HFF-Myc (cell line): ENCODE measurements around the gene MTMR10.

Experiments
- DNase-seq: peaks from one replicate; pipeline ENCODE4 v3.0.0-alpha.2; 2011; ENCODE audit warnings: low read depth; ENCODE audit errors: extremely low read depth
- H3K4me3 ChIP-seq: replicated peaks from 2 replicates; pipeline ENCODE4 v1.5.1; 2011; ENCODE audit warnings: low read depth, mild to moderate bottlenecking, control low read depth, low read length
- CTCF ChIP-seq: IDR thresholded peaks from 2 replicates; pipeline ENCODE4 v1.5.1; 2012; ENCODE audit warnings: mild to moderate bottlenecking, low read depth, low read length, control low read depth; ENCODE audit errors: missing control alignments

MTMR10 gene

DNA sequence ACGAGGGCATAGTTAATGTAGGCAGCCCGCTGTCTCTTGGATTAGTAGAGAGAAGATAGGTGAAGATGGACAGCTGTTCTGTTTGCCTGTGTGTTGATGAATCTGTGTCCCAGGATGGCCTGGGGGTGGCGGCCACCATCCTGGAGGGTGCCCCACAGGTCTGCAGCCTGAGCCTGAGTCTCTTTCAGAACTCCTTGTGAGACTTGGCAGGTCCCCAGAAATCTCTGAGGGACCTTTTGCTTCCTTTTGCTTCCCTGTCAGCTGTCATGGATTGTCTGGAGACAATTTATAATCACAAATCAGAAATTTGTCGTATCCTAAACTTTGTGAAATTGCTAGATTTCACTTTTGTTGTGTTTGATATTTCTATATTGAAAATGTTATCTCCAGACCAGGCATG lies 70.3 kb downstream of the MTMR10 start:
- no peak for DNase-seq
- no peak overlapping the region for H3K4me3 ChIP-seq
- TF ChIP-seq CTCF, result no peak

DNA sequence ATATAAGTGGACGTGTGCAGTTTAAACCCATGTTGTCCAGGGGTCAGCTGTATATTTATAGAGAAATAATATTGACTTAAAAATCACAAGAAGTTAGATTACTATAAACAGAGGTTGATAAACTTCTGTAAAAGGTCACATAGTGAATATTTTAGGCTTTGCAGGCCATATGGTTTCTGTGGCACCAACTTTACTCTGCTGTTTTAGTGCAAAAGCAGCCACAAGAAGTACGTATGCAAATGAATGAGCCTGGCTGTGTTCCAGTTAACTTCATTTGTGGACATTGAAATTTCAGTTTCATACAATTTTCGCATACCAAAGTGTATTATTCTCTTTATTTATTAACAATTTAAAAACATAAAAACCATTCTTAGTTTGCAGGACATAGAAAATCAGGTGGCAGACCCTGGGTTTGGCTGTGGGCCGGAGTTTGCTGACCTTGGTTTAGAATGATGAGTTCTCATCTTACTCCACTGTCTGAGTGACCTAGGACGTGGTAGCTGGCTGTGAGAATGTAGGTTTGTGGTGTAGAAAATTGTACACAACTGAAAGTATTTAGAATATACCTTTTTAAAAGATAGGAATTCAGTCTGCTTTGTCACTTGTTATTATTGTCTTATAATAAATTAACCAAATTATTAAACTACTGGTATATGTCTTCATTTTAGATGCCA lies 71.4 kb downstream of the MTMR10 start:
- no peak for DNase-seq
- TF ChIP-seq CTCF, result no peak
- no peak overlapping the region for H3K4me3 ChIP-seq

DNA sequence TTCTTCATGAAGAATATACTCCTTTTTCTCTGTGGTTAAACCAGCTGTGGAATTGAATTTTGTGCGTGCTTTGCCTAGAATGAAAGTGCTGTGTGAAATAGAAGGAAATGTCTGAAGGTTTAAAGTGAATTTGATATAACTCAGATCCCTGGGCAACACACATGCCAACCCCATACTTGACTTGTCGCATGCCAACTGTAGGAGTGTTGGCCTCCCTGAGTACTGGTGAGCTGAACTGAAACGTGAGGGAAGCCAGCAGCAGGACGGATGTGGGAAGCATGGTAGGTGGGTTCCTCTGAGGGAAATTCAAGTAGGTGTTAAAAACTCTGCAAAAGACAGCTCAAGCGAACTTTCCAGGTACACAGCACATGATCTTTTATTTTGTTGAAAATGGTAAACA lies 73.1 kb downstream of the MTMR10 start:
- no peak overlapping the region for H3K4me3 ChIP-seq
- no peak for TF ChIP-seq CTCF
- DNase-seq, result no peak

DNA sequence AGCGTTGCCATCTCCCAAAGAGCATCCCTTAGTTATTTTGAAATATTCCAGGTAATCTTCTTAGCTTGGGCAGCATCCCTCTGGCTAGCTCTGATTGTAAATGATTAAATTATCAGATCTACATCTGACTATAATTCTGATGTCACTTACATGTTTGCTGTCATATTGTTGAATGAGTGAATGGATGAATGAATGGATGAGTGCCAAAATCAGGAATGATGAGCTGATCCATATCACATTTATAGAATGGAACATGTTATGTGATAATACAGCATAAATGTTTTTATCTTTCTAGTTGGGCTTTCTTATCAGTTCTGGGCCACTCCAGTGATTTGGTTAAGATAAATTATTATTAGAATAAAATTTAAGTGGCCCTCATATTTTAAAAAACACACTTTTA lies 73.8 kb downstream of the MTMR10 start:
- DNase-seq, result no peak
- H3K4me3 ChIP-seq, result no peak overlapping the region
- TF ChIP-seq CTCF, result no peak

DNA sequence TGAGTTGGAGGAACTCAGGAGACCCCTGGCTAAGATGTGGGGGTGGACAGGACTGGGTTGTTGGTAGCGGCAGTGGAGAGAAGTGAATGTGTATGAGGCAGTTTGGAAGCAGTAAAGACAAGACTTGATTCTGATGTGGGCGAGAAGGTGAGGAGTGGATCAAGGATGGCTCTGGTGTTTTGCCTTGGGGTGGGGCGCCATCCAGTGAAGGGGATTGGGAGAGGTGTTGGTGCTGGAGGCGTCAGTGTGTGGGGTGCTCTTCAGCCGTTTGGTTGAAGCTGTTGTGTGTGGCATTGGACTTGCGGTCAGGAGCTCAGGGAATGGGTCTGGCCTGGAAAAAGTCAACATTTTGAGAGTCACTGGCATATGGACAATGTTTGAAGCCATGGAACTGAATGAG lies 74.4 kb downstream of the MTMR10 start:
- no peak overlapping the region for H3K4me3 ChIP-seq
- TF ChIP-seq CTCF, result no peak
- no peak for DNase-seq

DNA sequence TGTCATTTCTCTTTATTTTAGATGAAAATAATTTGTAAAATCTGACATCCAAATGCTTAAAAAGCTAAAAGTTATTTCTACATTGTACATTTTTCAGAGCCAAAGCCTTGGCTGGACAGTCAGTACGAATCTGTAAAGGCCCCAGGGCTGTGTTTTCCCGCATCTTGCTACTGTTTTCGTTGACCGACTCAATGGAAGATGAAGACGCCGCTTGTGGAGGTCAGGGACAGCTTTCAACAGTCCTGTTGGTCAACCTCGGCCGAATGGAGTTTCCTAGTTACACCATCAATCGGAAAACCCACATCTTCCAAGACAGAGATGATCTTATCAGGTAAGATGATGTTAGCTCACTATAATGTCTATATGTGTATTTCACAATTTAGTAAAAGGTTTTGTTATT lies 77.7 kb downstream of the MTMR10 start:
- H3K4me3 ChIP-seq, result no peak overlapping the region
- no peak for DNase-seq
- no peak for TF ChIP-seq CTCF

GRCh38 chr15:30906366-30906765 lies 85.1 kb downstream of the MTMR10 start:
- no peak for TF ChIP-seq CTCF
- no peak for DNase-seq
- no peak overlapping the region for H3K4me3 ChIP-seq
